GM10847 (cell line): ENCODE results near the gene TMEM131L.

Experiments
- POLR2A ChIP-seq: IDR thresholded peaks from 2 replicates; pipeline ENCODE4 v1.6.1; 2011; ENCODE audit not compliant: insufficient read length; ENCODE audit errors: extremely low read depth

TMEM131L gene

DNA sequence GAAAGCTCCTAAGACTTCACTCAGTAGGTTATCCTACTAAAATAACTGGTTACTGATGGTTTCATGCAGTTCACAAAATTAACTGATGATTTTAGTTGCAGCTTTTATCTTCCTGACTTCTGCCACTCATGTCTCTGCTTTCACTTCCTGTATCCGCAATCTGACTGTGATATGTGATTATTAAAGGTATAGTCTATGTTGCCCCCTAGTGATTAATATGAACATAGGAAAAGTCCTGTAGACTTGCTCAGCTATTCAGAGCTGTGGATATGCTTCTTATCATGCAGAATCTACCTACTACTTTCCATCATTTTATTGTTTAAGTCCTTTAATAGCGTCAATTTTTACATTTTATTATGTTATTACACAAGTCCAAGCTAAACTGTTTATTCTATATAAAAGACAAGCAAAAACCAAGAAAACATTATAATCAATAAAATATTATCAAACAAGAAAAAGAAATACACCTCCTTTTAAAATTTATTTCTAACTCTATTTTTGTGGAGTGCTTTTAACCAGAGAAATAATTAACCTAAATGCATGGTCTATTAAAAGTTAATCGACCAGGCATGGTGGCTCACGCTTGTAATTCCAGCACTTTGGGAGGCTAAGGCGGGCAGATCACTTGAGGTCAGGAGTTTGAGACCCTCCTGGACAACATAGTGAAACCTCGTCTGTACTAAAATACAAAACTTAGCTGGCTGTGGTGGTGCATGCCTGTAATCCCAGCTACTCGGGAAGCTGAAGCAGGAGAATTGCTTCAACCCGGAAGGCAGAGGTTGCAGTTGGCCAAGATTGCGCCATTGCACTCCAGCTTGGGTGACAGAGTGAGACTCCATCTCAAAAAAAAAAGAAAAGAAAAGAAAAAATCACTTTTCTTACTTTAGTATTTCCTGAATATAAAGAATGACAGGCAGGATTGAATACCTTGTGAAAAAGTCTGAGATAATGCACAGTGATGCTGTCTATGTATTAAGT, 177.5 kb downstream of the TMEM131L start:
- TF ChIP-seq POLR2A: no peak

DNA sequence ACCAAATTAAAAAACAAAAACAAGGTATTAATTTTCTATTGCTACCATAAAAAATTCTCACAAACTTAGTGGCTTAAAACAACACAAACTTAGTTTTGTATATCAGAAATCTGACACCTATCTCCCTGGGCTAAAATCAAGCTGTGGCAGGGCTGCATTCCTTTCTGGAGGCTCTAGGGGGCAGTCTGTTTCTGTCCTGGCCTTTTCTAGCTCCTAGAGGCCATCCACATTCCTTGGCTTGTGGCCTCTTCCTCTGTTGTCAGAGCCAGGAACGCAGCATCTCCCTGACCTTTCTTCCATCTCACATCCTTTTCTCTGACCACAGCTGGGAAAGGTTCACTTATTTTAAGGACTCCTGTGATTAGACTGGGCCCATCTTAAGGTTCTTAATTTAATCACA, 179.0 kb downstream of the TMEM131L start:
- TF ChIP-seq POLR2A: no peak

GRCh38 chr4:153646261-153646660, 180.1 kb downstream of the TMEM131L start:
- no peak for TF ChIP-seq POLR2A

DNA sequence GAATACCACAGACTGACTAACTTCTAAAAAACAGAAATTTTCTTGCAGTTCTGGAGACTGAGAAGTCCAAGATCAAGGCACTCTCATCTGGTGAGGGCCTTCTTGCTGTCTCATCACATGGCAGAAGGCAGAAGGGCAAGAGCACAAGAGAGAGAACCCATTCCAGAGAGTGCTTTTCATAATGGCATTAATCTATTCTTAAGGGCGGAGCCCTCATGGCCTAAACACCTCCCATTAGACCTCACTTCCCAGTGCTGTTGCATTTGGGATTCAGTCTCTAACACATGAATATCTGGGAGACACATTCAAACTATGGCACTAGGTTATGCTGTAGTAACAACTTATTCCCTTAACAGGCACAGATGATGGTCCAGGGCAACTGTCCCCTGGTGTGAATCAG, 180.8 kb downstream of the TMEM131L start:
- TF ChIP-seq POLR2A: no peak

GRCh38 chr4:153647975-153648374, 181.8 kb downstream of the TMEM131L start:
- no peak for TF ChIP-seq POLR2A

GRCh38 chr4:153649572-153649991, 183.4 kb downstream of the TMEM131L start:
- no peak for TF ChIP-seq POLR2A

GRCh38 chr4:153651116-153651515, 185.0 kb downstream of the TMEM131L start:
- TF ChIP-seq POLR2A: no peak

GRCh38 chr4:153651587-153651986, 185.4 kb downstream of the TMEM131L start:
- TF ChIP-seq POLR2A: no peak

DNA sequence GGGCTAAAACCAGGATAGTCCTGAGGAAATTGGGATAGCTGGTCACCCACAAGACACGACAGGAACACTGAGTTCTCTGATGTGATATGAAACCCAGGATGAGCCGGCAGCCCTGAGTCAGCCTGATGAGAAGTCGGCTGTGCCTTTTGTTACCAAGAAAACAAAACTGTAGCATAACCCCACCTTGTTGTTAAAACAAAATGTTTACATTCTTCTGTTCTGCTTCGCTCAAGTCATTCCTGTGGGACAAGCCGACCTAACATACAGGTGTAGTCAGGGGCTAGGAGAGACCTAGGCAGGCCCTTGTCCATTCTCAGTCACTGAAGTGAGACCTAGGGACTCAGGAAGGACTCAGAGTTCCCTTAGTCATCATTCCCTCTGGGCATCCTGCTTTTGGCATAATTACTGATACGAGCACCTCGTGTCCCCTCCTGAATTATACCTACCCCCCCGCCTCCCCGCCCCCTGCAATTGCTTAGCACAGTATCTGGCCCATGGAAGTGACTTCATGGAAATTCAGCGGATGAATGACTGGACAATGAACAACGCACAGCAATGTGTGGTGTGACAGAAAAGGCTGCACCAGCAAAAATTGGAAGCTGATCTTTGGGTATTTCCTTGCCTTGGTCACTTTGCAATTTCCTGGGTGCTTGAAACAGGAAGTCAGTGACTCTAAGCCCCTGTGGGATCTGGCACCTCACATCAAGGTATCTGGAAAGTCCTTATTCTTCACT, 186.1 kb downstream of the TMEM131L start:
- TF ChIP-seq POLR2A: no peak

GRCh38 chr4:153655002-153655541, 188.9 kb downstream of the TMEM131L start:
- no peak for TF ChIP-seq POLR2A

DNA sequence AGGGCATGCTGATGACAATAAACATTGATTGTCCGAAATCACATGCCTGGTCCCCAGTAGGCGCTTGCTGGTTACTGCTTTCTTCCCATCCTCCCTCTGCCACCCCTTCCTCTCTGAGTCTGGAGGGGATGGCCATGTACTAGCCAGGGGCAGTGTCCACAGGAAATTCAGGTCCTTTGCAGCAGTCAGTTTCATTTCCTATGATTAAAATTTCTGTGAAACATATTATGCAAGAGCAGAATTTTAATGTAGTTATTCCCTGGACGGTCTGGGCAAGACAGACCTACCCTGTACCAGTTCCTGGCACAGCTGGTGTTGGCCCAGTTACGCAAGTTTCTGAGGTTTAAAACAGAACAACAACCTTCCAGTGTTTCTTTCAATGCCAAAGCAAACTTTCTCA, 189.8 kb downstream of the TMEM131L start:
- TF ChIP-seq POLR2A: no peak

GRCh38 chr4:153661215-153661822, 195.2 kb downstream of the TMEM131L start:
- TF ChIP-seq POLR2A: no peak

GRCh38 chr4:153661908-153662307, 195.7 kb downstream of the TMEM131L start:
- TF ChIP-seq POLR2A: no peak

GRCh38 chr4:153663667-153664066, 197.5 kb downstream of the TMEM131L start:
- no peak for TF ChIP-seq POLR2A

DNA sequence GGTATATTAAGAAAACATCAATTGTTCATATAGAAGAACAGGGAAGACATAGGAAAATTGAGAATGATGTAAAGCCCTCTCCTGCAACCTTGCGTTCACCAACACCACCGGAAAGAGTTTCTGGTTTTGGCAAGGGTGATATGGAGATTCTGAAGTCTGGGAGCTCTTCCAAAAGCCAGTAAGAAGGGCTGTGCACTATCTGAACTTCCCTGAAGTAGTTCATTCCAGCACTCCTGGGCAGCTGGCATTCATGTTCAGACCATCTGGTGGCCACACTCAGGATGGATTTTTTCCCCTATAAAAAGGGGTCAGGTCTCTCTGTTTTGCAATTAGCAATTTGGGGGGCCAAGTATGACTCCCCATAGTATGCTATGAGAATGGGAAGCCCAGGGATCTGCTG, 202.5 kb downstream of the TMEM131L start:
- no peak for TF ChIP-seq POLR2A
